Epithelial cell of proximal tubule (primary cell): Measurements from ENCODE around the gene CABLES1. TPM values are rescaled to one million over a fixed set of nuclear protein-coding genes. Genes with fewer than 3 reads are reported as not detected.
A peak's percentile ranks its signal among the peaks of the same experiment; 100 is the strongest.

Experiments
- DNase-seq: peaks from one replicate; pipeline ENCODE4 v3.0.0-alpha.2; 2011; ENCODE audit warnings: low read depth
- H3K4me3 ChIP-seq: 2 replicates; pipeline ENCODE4 v1.5.1; 2011; ENCODE audit warnings: low read depth, mild to moderate bottlenecking, low read length
- total RNA-seq: library from RNA; depleted of rRNA; stranded (reverse); fragments of >200 nt; gene quantifications from 2 replicates; pipeline ENCODE4 v1.2.3, GENCODE V29; 2015
- TF ChIP-seq, protein P1 (sequence below): conservative IDR thresholded peaks from 2 replicates; pipeline ENCODE4 v1.5.1; 2012; ENCODE audit warnings: low read depth, mild to moderate bottlenecking, low read length

CABLES1 gene
- total RNA-seq, 1 donor from 2014 or later: 6.1 TPM

DNA sequence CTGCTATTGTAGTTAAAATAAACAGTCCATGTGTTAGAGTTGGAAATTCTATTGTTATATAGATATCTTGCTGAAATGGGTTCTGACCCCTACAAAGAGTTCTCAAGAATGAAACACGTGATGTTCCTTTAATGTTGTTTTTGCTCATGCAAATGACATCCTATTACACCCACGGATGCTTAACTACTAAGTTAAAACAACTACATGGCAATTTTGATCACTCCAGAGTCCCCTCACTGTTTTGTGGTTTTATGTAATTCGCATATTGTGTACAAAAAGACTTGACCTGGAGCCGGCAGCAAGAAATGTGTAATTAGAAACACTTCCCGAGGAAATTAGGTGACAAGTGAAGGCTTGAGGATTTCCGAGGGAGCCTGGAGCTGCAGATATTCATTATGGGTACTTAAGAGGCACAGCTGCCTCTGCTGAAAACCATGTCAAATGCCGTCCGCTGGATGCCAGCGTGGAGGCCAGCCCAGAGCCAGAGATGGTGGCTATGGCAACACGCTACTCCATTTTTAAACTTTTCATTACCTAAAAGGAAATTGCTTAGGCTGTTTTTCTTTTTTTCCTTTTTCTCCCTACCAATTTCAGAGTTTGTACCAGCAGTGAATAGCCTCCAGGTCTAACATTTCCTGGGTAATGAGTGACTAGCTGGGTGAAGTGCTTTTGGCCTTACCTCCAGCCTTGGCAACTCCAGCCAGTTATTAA, 21.0 kb upstream of the CABLES1 start:
- peak; percentile 78 for DNase-seq
- TF ChIP-seq, protein P1, sequence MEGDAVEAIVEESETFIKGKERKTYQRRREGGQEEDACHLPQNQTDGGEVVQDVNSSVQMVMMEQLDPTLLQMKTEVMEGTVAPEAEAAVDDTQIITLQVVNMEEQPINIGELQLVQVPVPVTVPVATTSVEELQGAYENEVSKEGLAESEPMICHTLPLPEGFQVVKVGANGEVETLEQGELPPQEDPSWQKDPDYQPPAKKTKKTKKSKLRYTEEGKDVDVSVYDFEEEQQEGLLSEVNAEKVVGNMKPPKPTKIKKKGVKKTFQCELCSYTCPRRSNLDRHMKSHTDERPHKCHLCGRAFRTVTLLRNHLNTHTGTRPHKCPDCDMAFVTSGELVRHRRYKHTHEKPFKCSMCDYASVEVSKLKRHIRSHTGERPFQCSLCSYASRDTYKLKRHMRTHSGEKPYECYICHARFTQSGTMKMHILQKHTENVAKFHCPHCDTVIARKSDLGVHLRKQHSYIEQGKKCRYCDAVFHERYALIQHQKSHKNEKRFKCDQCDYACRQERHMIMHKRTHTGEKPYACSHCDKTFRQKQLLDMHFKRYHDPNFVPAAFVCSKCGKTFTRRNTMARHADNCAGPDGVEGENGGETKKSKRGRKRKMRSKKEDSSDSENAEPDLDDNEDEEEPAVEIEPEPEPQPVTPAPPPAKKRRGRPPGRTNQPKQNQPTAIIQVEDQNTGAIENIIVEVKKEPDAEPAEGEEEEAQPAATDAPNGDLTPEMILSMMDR: no peak
- peak overlapping the region; percentile 46 for H3K4me3 ChIP-seq

DNA sequence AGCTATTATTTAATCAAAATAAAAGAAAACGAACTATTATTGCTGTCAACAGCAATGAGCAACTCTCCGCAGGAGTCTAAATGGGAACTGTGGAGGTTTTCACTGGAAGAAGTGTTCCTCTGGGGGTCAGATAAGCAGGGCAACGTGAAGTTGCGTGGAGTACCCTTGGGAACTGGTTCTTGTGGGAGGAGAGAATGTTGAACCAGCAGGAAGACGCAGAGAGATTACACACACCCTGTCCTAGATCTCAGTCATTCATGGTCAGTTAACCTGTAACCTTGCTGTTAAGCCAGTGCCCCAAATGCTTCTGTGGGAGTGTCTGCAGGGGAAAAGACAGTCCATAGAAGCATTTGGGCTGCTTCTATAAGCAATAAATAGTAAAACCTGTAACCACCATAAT, 20.4 kb upstream of the CABLES1 start:
- TF ChIP-seq, protein P1: no peak
- peak overlapping the region; percentile 46 for H3K4me3 ChIP-seq
- DNase-seq: peak; percentile 94

DNA sequence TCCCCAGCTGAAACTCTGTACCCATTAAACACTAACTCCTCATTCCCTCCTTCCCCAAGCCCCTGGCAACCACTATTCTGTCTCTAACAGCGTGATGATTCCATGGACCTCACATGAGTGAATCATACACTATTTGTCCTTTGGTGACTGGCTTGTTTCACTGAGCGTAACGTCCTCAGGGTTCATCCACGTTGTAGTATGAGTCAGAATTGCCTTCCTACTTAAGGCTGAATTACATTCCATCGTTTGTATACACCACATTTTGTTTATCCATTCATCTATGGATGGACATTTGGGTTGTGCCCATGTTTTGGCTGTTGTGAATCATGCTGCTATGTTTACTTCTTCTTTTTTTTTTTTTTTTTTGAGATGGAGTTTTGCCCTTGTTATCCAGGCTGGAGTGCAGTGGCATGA, 19.6 kb upstream of the CABLES1 start:
- TF ChIP-seq, protein P1: no peak
- H3K4me3 ChIP-seq: peak overlapping the region; percentile 46
- peak; percentile 100 for DNase-seq

DNA sequence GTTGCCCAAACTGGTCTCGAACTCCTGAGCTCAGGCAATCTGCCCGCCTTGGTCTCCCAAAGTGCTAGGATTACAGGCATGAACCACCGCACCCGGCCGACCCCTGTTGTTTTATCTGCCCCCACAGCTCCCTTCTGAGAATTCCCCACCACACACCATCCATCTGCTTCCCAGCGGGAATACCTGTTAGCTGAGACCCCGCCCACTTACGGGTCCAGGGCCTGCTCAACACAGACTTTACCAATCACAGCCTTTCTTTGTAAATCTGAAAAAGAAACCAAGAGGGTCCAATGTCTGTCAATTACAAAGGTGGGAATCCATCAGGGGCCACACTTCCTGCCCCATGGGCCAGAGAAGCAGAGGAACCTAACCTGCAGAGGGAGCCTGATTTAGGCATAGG, 14.2 kb upstream of the CABLES1 start:
- DNase-seq: no peak
- no peak overlapping the region for H3K4me3 ChIP-seq
- TF ChIP-seq, protein P1: no peak

DNA sequence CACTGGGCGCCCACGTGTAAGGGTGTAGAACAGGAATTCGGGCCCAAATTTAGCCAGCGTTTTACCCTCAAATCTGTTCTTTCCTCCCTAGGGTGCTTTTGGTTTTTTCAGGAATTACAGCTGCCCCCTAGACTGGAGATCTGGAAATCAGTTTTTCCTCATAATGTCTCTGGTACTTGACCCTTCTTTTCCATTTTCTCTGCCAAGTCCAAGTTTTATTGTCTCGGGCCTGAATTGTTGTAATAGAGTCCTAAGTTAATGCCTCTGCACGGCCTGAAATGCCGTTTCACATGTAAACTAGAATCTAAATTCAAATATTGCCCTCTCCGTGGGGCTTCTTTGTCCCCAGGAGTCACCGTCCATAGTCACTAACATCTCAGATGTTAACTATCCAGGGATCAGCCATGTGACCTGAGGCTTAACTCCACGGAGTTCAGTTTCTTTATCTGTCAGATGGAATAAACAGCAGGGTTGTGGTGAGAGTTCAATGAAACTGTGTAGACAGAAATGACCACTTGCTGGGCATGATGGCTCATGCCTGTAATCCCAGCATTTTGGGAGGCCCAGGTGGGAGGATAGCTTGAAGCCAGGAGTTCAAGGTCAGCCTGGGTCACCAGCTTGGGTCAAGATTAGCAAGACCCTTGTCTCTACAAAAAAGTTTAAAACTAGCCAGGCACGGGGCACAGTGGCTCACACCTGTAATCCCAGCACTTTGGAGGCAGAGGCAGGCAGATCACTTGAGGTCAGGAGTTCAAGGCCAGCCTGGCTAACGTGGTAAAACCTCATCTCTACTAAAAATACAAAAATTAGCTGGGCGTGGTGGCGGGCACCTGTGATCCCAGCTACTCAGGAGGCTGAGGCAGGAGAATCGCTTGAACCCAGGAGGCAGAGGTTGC, 12.7 kb upstream of the CABLES1 start:
- no peak overlapping the region for H3K4me3 ChIP-seq
- DNase-seq: no peak
- TF ChIP-seq, protein P1: no peak

DNA sequence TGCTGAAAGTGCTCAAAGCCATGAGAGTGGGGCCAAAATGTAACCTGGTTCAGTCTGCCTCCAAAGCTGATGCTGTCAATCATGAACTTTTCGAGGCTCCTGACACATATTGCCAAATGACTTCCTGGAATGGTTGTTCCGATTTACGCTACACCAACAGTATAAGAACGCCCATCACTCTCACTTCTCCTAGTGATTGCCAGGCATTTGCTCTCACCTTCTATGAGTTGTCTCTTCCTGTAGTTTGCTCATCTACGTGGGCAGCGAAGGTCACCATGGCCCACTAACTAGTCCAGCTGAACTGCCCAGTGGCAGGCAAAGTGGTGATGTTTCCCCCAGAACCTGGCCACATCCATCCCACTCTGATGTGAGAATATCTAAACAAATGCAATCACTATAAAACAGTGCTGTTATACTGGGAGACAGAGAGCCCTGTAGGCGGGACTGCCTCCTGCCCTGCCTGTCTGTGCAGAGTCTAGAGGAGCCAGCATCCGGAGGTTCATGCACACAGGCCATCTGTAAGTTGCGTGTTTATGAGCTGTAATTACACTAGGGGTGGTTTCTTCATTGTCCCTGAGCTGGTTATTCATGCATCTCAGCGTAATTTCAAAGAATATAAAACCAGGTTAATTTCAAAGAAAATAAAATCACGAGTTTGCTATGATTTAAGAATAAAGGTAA, 8.8 kb upstream of the CABLES1 start:
- no peak overlapping the region for H3K4me3 ChIP-seq
- no peak for DNase-seq
- TF ChIP-seq, protein P1: no peak
